Fibroblast of gingiva (primary cell): Measurements from ENCODE around the gene SPATA33.
"Not testable (repeated sequence)": the region's sequence is repeated elsewhere in the genome, so short reads cannot be mapped to it uniquely, and the experiment has no call there.

Experiments
- DNase-seq: peaks from one replicate; pipeline ENCODE4 v3.0.0-alpha.2; 2011; ENCODE audit warnings: low read depth

The SPATA33 gene

GRCh38 chr16:89664238-89664637, 6.6 kb downstream of the SPATA33 start:
- DNase-seq, result not testable (repeated sequence)

- peak; percentile 49 for DNase-seq
Observed at GRCh38 chr16:89667000-89667399, 9.4 kb downstream of the SPATA33 start.

GRCh38 chr16:89667633-89668032, 10.0 kb downstream of the SPATA33 start:
- no peak for DNase-seq

- DNase-seq, result no peak
Observed at GRCh38 chr16:89668790-89669158, 11.1 kb downstream of the SPATA33 start.

GRCh38 chr16:89669755-89670154, 12.1 kb downstream of the SPATA33 start:
- no peak for DNase-seq

GRCh38 chr16:89670496-89671431, 13.1 kb downstream of the SPATA33 start:
- DNase-seq, result no peak

- not testable (repeated sequence) for DNase-seq
Observed at GRCh38 chr16:89671565-89671964, 13.9 kb downstream of the SPATA33 start.

GRCh38 chr16:89672177-89672941, 14.7 kb downstream of the SPATA33 start:
- DNase-seq, result no peak

GRCh38 chr16:89678258-89678657, 20.6 kb downstream of the SPATA33 start:
- DNase-seq, result no peak

GRCh38 chr16:89685916-89686315, 28.3 kb downstream of the SPATA33 start:
- no peak for DNase-seq

- peak; percentile 72 for DNase-seq
Observed at GRCh38 chr16:89686520-89687091, 29.0 kb downstream of the SPATA33 start, which contains the start of gene CDK10. Gene CDK10 (plus strand): TSS chr16:89686689. CDS start chr16:89686711, 22 bp downstream.

- no peak for DNase-seq
Observed at GRCh38 chr16:89687092-89687940, 29.7 kb downstream of the SPATA33 start.

- no peak for DNase-seq
Observed at GRCh38 chr16:89688395-89688794, 30.8 kb downstream of the SPATA33 start.

GRCh38 chr16:89689142-89689541, 31.5 kb downstream of the SPATA33 start:
- no peak for DNase-seq

- DNase-seq, result not testable (repeated sequence)
Observed at GRCh38 chr16:89689621-89690020, 32.0 kb downstream of the SPATA33 start.

- no peak for DNase-seq
Observed at GRCh38 chr16:89690392-89690901, 32.8 kb downstream of the SPATA33 start.

GRCh38 chr16:89691231-89691985, 33.8 kb downstream of the SPATA33 start:
- no peak for DNase-seq

- no peak for DNase-seq
Observed at GRCh38 chr16:89691986-89692569, 34.4 kb downstream of the SPATA33 start.

- DNase-seq, result no peak
Observed at GRCh38 chr16:89693289-89693731, 35.7 kb downstream of the SPATA33 start.
